HTERT RPE-1 (cell line): Measurements from ENCODE around the gene TUBB3.
"Not testable (repeated sequence)": the region's sequence is repeated elsewhere in the genome, so short reads cannot be mapped to it uniquely, and the experiment has no call there.

Experiments used
- in situ Hi-C: fragments of 300-500 bp; cut with MboI; formaldehyde crosslinking; loops from 4 replicates; pipeline ENCODE4 v1.14.3; 2020; ENCODE audit warnings: low sequenced_read_pairs

Gene TUBB3

GRCh38 chr16:89917773-89918452, 5.2 kb upstream of the TUBB3 start:
- in situ Hi-C loops = no loop called here

- in situ Hi-C loops = no loop called here
These were observed 4.4 kb upstream of the TUBB3 start, which contains the start of gene MC1R for GRCh38 chr16:89918453-89919347. Gene MC1R, plus strand, starts transcription at chr16:89918862. Its CDS starts 397 bp downstream, at chr16:89919259.

GRCh38 chr16:89919535-89920406, 3.4 kb upstream of the TUBB3 start:
- in situ Hi-C loops = no loop called here

GRCh38 chr16:89920723-89921122, 2.4 kb upstream of the TUBB3 start:
- in situ Hi-C loops = no loop called here

GRCh38 chr16:89921131-89921701, 1.9 kb upstream of the TUBB3 start:
- in situ Hi-C loops = no loop called here

GRCh38 chr16:89921702-89922476, 1.3 kb upstream of the TUBB3 start:
- in situ Hi-C loops = no loop called here

- in situ Hi-C loops = no loop called here
These were observed 662 bp upstream of the TUBB3 start for GRCh38 chr16:89922477-89922883.

GRCh38 chr16:89923640-89924296, 626 bp downstream of the TUBB3 start:
- in situ Hi-C loops = no loop called here

- in situ Hi-C loops = no loop called here
These were observed 1.3 kb downstream of the TUBB3 start for GRCh38 chr16:89924297-89924924.

GRCh38 chr16:89924925-89925307, 1.8 kb downstream of the TUBB3 start:
- in situ Hi-C loops = no loop called here

- in situ Hi-C loops = no loop called here
These were observed 2.5 kb downstream of the TUBB3 start for GRCh38 chr16:89925596-89926079.

- in situ Hi-C loops = no loop called here
These were observed 8.3 kb downstream of the TUBB3 start for GRCh38 chr16:89931305-89931896.

- in situ Hi-C loops = no loop called here
These were observed 8.8 kb downstream of the TUBB3 start for GRCh38 chr16:89931964-89932363.

- in situ Hi-C loops = not testable (repeated sequence)
These were observed 10.9 kb downstream of the TUBB3 start for GRCh38 chr16:89934019-89934418.

- in situ Hi-C loops = no loop called here
These were observed 11.7 kb downstream of the TUBB3 start for GRCh38 chr16:89934611-89935553.

GRCh38 chr16:89935620-89936019, 12.5 kb downstream of the TUBB3 start:
- in situ Hi-C loops = not testable (repeated sequence)

- in situ Hi-C loops = no loop called here
These were observed 12.9 kb downstream of the TUBB3 start for GRCh38 chr16:89936034-89936433.
